ENCODE results near the gene ECM2.
A peak's percentile ranks its signal among the peaks of the same experiment; 100 is the strongest.

The ECM2 gene

GRCh38 chr9:92482329-92482728 lies 53.5 kb downstream of the ECM2 start, which contains the start of gene ASPN:
Gene ASPN, minus strand, starts transcription at chr9:92482506.
- Histone ChIP-seq H3K27me3 (ENCODE audit: control insufficient read depth, insufficient read depth, low read length) (no peaks in the 10 kb centered on the region), H3K27ac (ENCODE audit: low read depth, low read length) (no peak within 1 kb of the TSS), H3K9me3 (ENCODE audit: control insufficient read depth, insufficient read depth, low read length) (no peaks in the 10 kb centered on the region), H3K4me1 (ENCODE audit: control insufficient read depth, insufficient read depth, low read length) (peaks cover 25% of the 10 kb centered on the region), H3K4me3 (ENCODE audit: low read depth, low read length) (no peak within 1 kb of the TSS), H3K36me3 (ENCODE audit: control insufficient read depth, insufficient read depth, low read length) (no peaks in the 10 kb centered on the region), H3K9ac (ENCODE audit: low read depth, low read length) (no peak within 1 kb of the TSS)

GRCh38 chr9:92480986-92481633 lies 54.7 kb downstream of the ECM2 start:
- Histone ChIP-seq H3K4me1 (ENCODE audit: control insufficient read depth, insufficient read depth, low read length) (peaks cover 31% of the 10 kb centered on the region), H3K9ac (ENCODE audit: low read depth, low read length) (no peak overlapping the region), H3K9me3 (ENCODE audit: control insufficient read depth, insufficient read depth, low read length) (no peaks in the 10 kb centered on the region), H3K36me3 (ENCODE audit: control insufficient read depth, insufficient read depth, low read length) (no peaks in the 10 kb centered on the region), H3K4me3 (ENCODE audit: low read depth, low read length) (no peak overlapping the region), H3K27ac (ENCODE audit: low read depth, low read length) (peak overlapping the region; percentile 16), H3K27me3 (ENCODE audit: control insufficient read depth, insufficient read depth, low read length) (no peaks in the 10 kb centered on the region)

- H3K9ac ChIP-seq (ENCODE audit: low read depth, low read length) = no peak overlapping the region
- peak overlapping the region; percentile 18; the same call in 1 of the 2 replicates for H3K4me3 ChIP-seq (ENCODE audit: low read depth, low read length)
- H3K27me3 ChIP-seq (ENCODE audit: control insufficient read depth, insufficient read depth, low read length) = no peaks in the 10 kb centered on the region
- peaks cover 31% of the 10 kb centered on the region for H3K4me1 ChIP-seq (ENCODE audit: control insufficient read depth, insufficient read depth, low read length)
- peak overlapping the region; percentile 68 for H3K27ac ChIP-seq (ENCODE audit: low read depth, low read length)
- H3K9me3 ChIP-seq (ENCODE audit: control insufficient read depth, insufficient read depth, low read length) = no peaks in the 10 kb centered on the region
- no peaks in the 10 kb centered on the region for H3K36me3 ChIP-seq (ENCODE audit: control insufficient read depth, insufficient read depth, low read length)
Observed at GRCh38 chr9:92480291-92480771, 55.5 kb downstream of the ECM2 start.

GRCh38 chr9:92479346-92479745 lies 56.4 kb downstream of the ECM2 start:
- H3K4me1 ChIP-seq (ENCODE audit: control insufficient read depth, insufficient read depth, low read length) = peaks cover 31% of the 10 kb centered on the region
- H3K27ac ChIP-seq (ENCODE audit: low read depth, low read length) = no peak overlapping the region
- no peak overlapping the region for H3K9ac ChIP-seq (ENCODE audit: low read depth, low read length)
- H3K4me3 ChIP-seq (ENCODE audit: low read depth, low read length) = no peak overlapping the region
- no peaks in the 10 kb centered on the region for H3K9me3 ChIP-seq (ENCODE audit: control insufficient read depth, insufficient read depth, low read length)
- H3K27me3 ChIP-seq (ENCODE audit: control insufficient read depth, insufficient read depth, low read length) = no peaks in the 10 kb centered on the region
- H3K36me3 ChIP-seq (ENCODE audit: control insufficient read depth, insufficient read depth, low read length) = no peaks in the 10 kb centered on the region

GRCh38 chr9:92478783-92479182 lies 57.0 kb downstream of the ECM2 start:
- H3K27me3 ChIP-seq (ENCODE audit: control insufficient read depth, insufficient read depth, low read length) = no peaks in the 10 kb centered on the region
- H3K9me3 ChIP-seq (ENCODE audit: control insufficient read depth, insufficient read depth, low read length) = no peaks in the 10 kb centered on the region
- H3K4me1 ChIP-seq (ENCODE audit: control insufficient read depth, insufficient read depth, low read length) = peaks cover 31% of the 10 kb centered on the region
- H3K4me3 ChIP-seq (ENCODE audit: low read depth, low read length) = no peak overlapping the region
- no peaks in the 10 kb centered on the region for H3K36me3 ChIP-seq (ENCODE audit: control insufficient read depth, insufficient read depth, low read length)
- H3K9ac ChIP-seq (ENCODE audit: low read depth, low read length) = no peak overlapping the region
- no peak overlapping the region for H3K27ac ChIP-seq (ENCODE audit: low read depth, low read length)

GRCh38 chr9:92476962-92477361 lies 58.8 kb downstream of the ECM2 start:
- Histone ChIP-seq H3K27me3 (ENCODE audit: control insufficient read depth, insufficient read depth, low read length) (no peaks in the 10 kb centered on the region), H3K27ac (ENCODE audit: low read depth, low read length) (no peak overlapping the region), H3K4me1 (ENCODE audit: control insufficient read depth, insufficient read depth, low read length) (peaks cover 31% of the 10 kb centered on the region), H3K4me3 (ENCODE audit: low read depth, low read length) (no peak overlapping the region), H3K9me3 (ENCODE audit: control insufficient read depth, insufficient read depth, low read length) (no peaks in the 10 kb centered on the region), H3K9ac (ENCODE audit: low read depth, low read length) (no peak overlapping the region), H3K36me3 (ENCODE audit: control insufficient read depth, insufficient read depth, low read length) (no peaks in the 10 kb centered on the region)

- no peaks in the 10 kb centered on the region for H3K9me3 ChIP-seq (ENCODE audit: control insufficient read depth, insufficient read depth, low read length)
- H3K36me3 ChIP-seq (ENCODE audit: control insufficient read depth, insufficient read depth, low read length) = no peaks in the 10 kb centered on the region
- H3K27me3 ChIP-seq (ENCODE audit: control insufficient read depth, insufficient read depth, low read length) = no peaks in the 10 kb centered on the region
- H3K9ac ChIP-seq (ENCODE audit: low read depth, low read length) = no peak overlapping the region
- H3K27ac ChIP-seq (ENCODE audit: low read depth, low read length) = no peak overlapping the region
- H3K4me1 ChIP-seq (ENCODE audit: control insufficient read depth, insufficient read depth, low read length) = peaks cover 9% of the 10 kb centered on the region; the same call in 1 of the 2 replicates
- H3K4me3 ChIP-seq (ENCODE audit: low read depth, low read length) = no peak overlapping the region
Observed at GRCh38 chr9:92474587-92474986, 61.2 kb downstream of the ECM2 start.

- Histone ChIP-seq H3K9ac (ENCODE audit: low read depth, low read length) (no peak overlapping the region), H3K27me3 (ENCODE audit: control insufficient read depth, insufficient read depth, low read length) (no peaks in the 10 kb centered on the region), H3K27ac (ENCODE audit: low read depth, low read length) (no peak overlapping the region), H3K36me3 (ENCODE audit: control insufficient read depth, insufficient read depth, low read length) (no peaks in the 10 kb centered on the region), H3K9me3 (ENCODE audit: control insufficient read depth, insufficient read depth, low read length) (no peaks in the 10 kb centered on the region), H3K4me3 (ENCODE audit: low read depth, low read length) (no peak overlapping the region), H3K4me1 (ENCODE audit: control insufficient read depth, insufficient read depth, low read length) (peaks cover 3% of the 10 kb centered on the region; the same call in 1 of the 2 replicates)
Observed at GRCh38 chr9:92468206-92468605, 67.6 kb downstream of the ECM2 start.

GRCh38 chr9:92467511-92467910 lies 68.3 kb downstream of the ECM2 start:
- Histone ChIP-seq H3K9ac (ENCODE audit: low read depth, low read length) (no peak overlapping the region), H3K4me1 (ENCODE audit: control insufficient read depth, insufficient read depth, low read length) (peaks cover 7% of the 10 kb centered on the region)

GRCh38 chr9:92467041-92467440 lies 68.7 kb downstream of the ECM2 start:
- H3K36me3 ChIP-seq (ENCODE audit: control insufficient read depth, insufficient read depth, low read length) = no peaks in the 10 kb centered on the region
- no peaks in the 10 kb centered on the region for H3K27me3 ChIP-seq (ENCODE audit: control insufficient read depth, insufficient read depth, low read length)
- H3K4me1 ChIP-seq (ENCODE audit: control insufficient read depth, insufficient read depth, low read length) = peaks cover 7% of the 10 kb centered on the region
- H3K9ac ChIP-seq (ENCODE audit: low read depth, low read length) = no peak overlapping the region
- no peaks in the 10 kb centered on the region for H3K9me3 ChIP-seq (ENCODE audit: control insufficient read depth, insufficient read depth, low read length)
- no peak overlapping the region for H3K4me3 ChIP-seq (ENCODE audit: low read depth, low read length)
- H3K27ac ChIP-seq (ENCODE audit: low read depth, low read length) = no peak overlapping the region

More at GRCh38 chr9:92467511-92467910, 68.3 kb downstream of the ECM2 start:
- H3K36me3 ChIP-seq (ENCODE audit: control insufficient read depth, insufficient read depth, low read length) = no peaks in the 10 kb centered on the region
- no peak overlapping the region for H3K4me3 ChIP-seq (ENCODE audit: low read depth, low read length)
- H3K27ac ChIP-seq (ENCODE audit: low read depth, low read length) = no peak overlapping the region
- H3K9me3 ChIP-seq (ENCODE audit: control insufficient read depth, insufficient read depth, low read length) = no peaks in the 10 kb centered on the region
- H3K27me3 ChIP-seq (ENCODE audit: control insufficient read depth, insufficient read depth, low read length) = no peaks in the 10 kb centered on the region

GRCh38 chr9:92463984-92464383 lies 71.8 kb downstream of the ECM2 start:
- Histone ChIP-seq H3K27ac (ENCODE audit: low read depth, low read length) (no peak overlapping the region), H3K27me3 (ENCODE audit: control insufficient read depth, insufficient read depth, low read length) (no peaks in the 10 kb centered on the region), H3K4me1 (ENCODE audit: control insufficient read depth, insufficient read depth, low read length) (peaks cover 7% of the 10 kb centered on the region), H3K9me3 (ENCODE audit: control insufficient read depth, insufficient read depth, low read length) (no peaks in the 10 kb centered on the region), H3K4me3 (ENCODE audit: low read depth, low read length) (no peak overlapping the region), H3K9ac (ENCODE audit: low read depth, low read length) (no peak overlapping the region), H3K36me3 (ENCODE audit: control insufficient read depth, insufficient read depth, low read length) (no peaks in the 10 kb centered on the region)

Data from HUES48 (cell line).